OCI-LY7 (cell line): ENCODE results near the gene ZNF175. TPM values are rescaled to one million over a fixed set of nuclear protein-coding genes. Genes with fewer than 3 reads are reported as not detected.

Experiments used
- BruUV-seq: library from RNA; stranded (reverse); fragments of 400-500 nt; replicated peaks from 2 replicates; lab custom pipeline; 2021; lab: Mats Ljungman, UMichigan
- CTCF ChIA-PET: fragments of 300-600 bp; sonication (Branson Sonifier 250); formaldehyde crosslinking; loops from one replicate; lab custom pipeline; 2022; ENCODE audit warnings: antibody characterized with exemption; ENCODE audit not compliant: unreplicated experiment; lab: Charles Lee
- POLR2A ChIA-PET: fragments of 300-600 bp; sonication (Branson Sonifier 250); formaldehyde crosslinking; loops from one replicate; lab custom pipeline; 2022; ENCODE audit warnings: antibody characterized with exemption; lab: Charles Lee
- DNase-seq: peaks from one replicate; pipeline ENCODE4 v3.0.0-alpha.2; 2015; ENCODE audit warnings: low spot score
- H2AFZ ChIP-seq: fragments of 200-600 bp; sonication (generic), shearing (Covaris generic); 2 replicates; pipeline ENCODE4 v1.6.1; 2014; ENCODE audit warnings: mild to moderate bottlenecking, antibody characterized with exemption, low read length, moderate library complexity
- H3K27ac ChIP-seq: fragments of 200-600 bp; sonication (generic); 2 replicates; pipeline ENCODE4 v1.5.1; 2014; ENCODE audit warnings: mixed run types, low read depth, mild to moderate bottlenecking, moderate library complexity, low read length, inconsistent platforms; ENCODE audit not compliant: poor library complexity, severe bottlenecking
- H3K36me3 ChIP-seq: fragments of 200-600 bp; sonication (generic); 2 replicates; pipeline ENCODE4 v1.6.1; 2014; ENCODE audit warnings: mild to moderate bottlenecking, antibody characterized with exemption, low read length, moderate library complexity, mixed read lengths; ENCODE audit not compliant: insufficient read depth
- H3K4me1 ChIP-seq: fragments of 200-600 bp; sonication (generic); 2 replicates; pipeline ENCODE4 v1.5.1; 2014; ENCODE audit warnings: mild to moderate bottlenecking, low read length; ENCODE audit not compliant: insufficient read depth, poor library complexity, severe bottlenecking
- H3K4me2 ChIP-seq: fragments of 200-600 bp; sonication (generic); 2 replicates; pipeline ENCODE4 v1.6.1; 2014; ENCODE audit warnings: mild to moderate bottlenecking, low read length
- H3K4me3 ChIP-seq: fragments of 200-600 bp; sonication (generic); 2 replicates; pipeline ENCODE4 v1.5.1; 2014; ENCODE audit warnings: mild to moderate bottlenecking, low read depth, low read length; ENCODE audit not compliant: poor library complexity, severe bottlenecking
- H3K79me2 ChIP-seq: fragments of 200-600 bp; sonication (generic); 2 replicates; pipeline ENCODE4 v1.6.1; 2016; ENCODE audit warnings: low read depth, mild to moderate bottlenecking, low read length, moderate library complexity, mixed read lengths; ENCODE audit not compliant: insufficient read depth
- H3K9me2 ChIP-seq: fragments of 200-600 bp; sonication (generic); 2 replicates; pipeline ENCODE4 v1.6.1; 2016; ENCODE audit warnings: mild to moderate bottlenecking, low read length, mixed read lengths; ENCODE audit not compliant: insufficient read depth
- H3K9me3 ChIP-seq: fragments of 200-600 bp; sonication (generic); 2 replicates; pipeline ENCODE4 v1.6.1; 2014; ENCODE audit warnings: mild to moderate bottlenecking, mixed run types, low read length, mixed read lengths
- H4K20me1 ChIP-seq: fragments of 200-600 bp; sonication (generic); 2 replicates; pipeline ENCODE4 v1.6.1; 2014; ENCODE audit warnings: mild to moderate bottlenecking, antibody characterized with exemption, low read length, moderate library complexity, mixed read lengths; ENCODE audit not compliant: insufficient read depth
- CTCF ChIP-seq: fragments of 200-600 bp; sonication (generic); conservative IDR thresholded peaks from 2 replicates; pipeline ENCODE4 v1.5.1; 2014; ENCODE audit warnings: mild to moderate bottlenecking, antibody characterized with exemption, low read length, moderate library complexity, mixed read lengths
- EZH2phosphoT487 ChIP-seq: fragments of 200-600 bp; sonication (generic); IDR thresholded peaks from 2 replicates; pipeline ENCODE4 v1.6.1; 2018; ENCODE audit warnings: low read depth, borderline replicate concordance, mild to moderate bottlenecking, mixed run types, antibody characterized with exemption, low read length, moderate library complexity, mixed read lengths
- intact Hi-C: fragments of 100-400 bp; cut with micrococcal nuclease; formaldehyde crosslinking; loops from one replicate; pipeline ENCODE4 v1.10.0; 2022; ENCODE audit not compliant: unreplicated experiment
- total RNA-seq, 2 experiments: library from RNA; depleted of rRNA in 1 of 2; stranded (reverse); fragments of >200 nt in 1 of 2; shearing (Covaris generic) in 1 of 2; gene quantifications; 2 replicates each; pipeline ENCODE4 v1.2.3, GENCODE V29; 2014 to 2022

ZNF175 gene
- total RNA-seq, 2 experiments from 2014 or later, result 3.5 to 10.4 TPM

DNA sequence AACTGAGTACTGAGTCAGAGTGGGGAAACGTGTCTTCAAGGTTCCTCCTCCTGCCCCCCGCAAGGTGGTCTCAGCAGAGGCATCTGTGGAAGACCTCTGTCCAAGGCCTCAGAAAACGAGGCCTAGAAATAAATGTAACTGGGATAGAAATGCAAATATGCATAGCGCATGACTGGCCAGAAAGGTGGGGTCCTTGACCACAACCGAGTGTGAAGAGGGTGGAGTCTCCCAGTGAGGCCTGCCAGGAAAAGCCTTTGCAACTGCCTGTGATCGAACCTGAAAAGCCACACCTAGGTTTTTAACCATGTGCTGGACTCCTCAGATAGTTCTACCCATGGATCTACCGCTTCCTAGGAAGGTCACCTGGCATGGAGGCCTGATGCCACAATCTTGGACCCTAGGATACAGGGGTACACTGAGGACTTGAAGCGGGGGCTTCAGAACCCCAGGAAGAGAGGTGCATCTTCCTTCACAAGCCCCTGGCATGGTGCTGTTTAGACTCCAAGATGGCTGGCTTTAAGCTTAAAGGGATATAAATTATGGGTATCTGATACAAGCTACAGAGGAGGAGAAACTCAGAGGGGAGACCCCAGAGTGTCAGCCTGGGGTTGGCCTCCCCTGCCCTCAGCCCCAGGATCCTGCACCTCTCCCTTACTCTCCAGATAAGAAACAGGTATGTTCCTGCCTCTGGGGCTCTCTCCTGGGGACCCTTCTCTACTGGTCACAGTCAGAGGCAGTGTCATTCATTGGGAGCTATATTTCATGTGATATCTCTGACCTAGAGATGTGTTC lies 21.4 kb upstream of the ZNF175 start:
- no peaks in the 10 kb centered on the region for H3K9me3 ChIP-seq
- ChIA-PET CTCF (no interaction called here), POLR2A (interaction anchor here (0.7 kb wide), 2 partner anchors 10 to 496 kb away, joined by 3 to 5 read pairs; no protein-coding TSS in a partner anchor)
- H3K4me2 ChIP-seq, result no peak overlapping the region
- no peaks in the 10 kb centered on the region for H3K9me2 ChIP-seq
- intact Hi-C loops, result no loop called here
- H3K27ac ChIP-seq, result no peak overlapping the region
- no peaks in the 10 kb centered on the region for H3K36me3 ChIP-seq
- peaks cover 6% of the 10 kb centered on the region for H3K4me1 ChIP-seq
- no peaks in the 10 kb centered on the region for H3K79me2 ChIP-seq
- H2AFZ ChIP-seq, result no peak overlapping the region
- BruUV-seq, result no TSS peak
- H3K4me3 ChIP-seq, result no peak overlapping the region
- no peak for TF ChIP-seq CTCF
- H4K20me1 ChIP-seq, result no peaks in the 10 kb centered on the region
- DNase-seq, result no peak

DNA sequence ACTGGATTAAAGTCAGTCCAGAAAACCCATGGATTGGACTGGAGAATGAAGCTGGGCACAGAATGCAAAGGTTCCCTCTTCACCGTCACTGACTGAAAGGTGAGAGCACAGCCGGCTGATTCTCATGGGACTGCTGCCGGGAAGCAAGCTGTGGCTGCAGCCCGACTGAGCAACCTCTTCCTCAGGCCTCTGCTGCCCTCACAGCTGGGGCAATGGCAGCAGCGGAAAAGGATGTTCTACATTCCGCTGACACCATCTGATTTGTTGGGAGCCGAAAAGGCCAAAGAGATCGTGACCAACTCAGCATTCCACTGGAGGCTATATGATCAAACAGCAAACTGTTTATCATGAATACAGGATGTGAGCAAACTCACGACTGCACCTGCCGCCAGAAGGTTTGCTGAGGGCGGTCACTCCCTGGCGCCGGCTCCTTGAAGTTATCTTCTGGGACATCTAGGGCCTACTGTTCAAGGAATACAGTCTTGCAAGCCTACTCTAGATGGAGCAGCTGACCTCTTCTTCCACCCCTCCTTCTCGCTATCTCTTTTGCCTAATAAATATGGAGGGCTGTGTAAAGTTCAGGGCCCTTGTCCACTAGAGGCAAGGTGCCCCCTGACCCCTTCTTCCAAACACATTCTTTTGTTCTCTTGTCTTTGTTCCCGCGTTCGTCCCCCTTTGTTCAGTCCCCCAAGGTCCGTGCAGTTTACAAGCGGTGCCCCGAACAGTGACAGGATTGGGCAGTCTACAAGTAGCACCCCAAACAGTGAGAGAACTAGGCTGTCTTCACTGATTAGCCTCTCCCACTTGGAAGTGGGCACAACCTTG lies 20.0 kb upstream of the ZNF175 start:
- no peak overlapping the region for H3K4me2 ChIP-seq
- peaks cover 6% of the 10 kb centered on the region for H3K4me1 ChIP-seq
- H3K79me2 ChIP-seq, result no peaks in the 10 kb centered on the region
- no peak overlapping the region for H3K4me3 ChIP-seq
- DNase-seq, result no peak
- H3K9me2 ChIP-seq, result no peaks in the 10 kb centered on the region
- H2AFZ ChIP-seq, result no peak overlapping the region
- intact Hi-C loops, result no loop called here
- TF ChIP-seq EZH2phosphoT487 (no peak), CTCF (no peak)
- H3K27ac ChIP-seq, result no peak overlapping the region
- no peaks in the 10 kb centered on the region for H3K9me3 ChIP-seq
- no peaks in the 10 kb centered on the region for H3K36me3 ChIP-seq
- no TSS peak for BruUV-seq
- no peaks in the 10 kb centered on the region for H4K20me1 ChIP-seq
- ChIA-PET CTCF (no interaction called here), POLR2A (no interaction called here)
